ENCODE results near the gene RASSF3. TPM values are rescaled to one million over a fixed set of nuclear protein-coding genes. Genes with fewer than 3 reads are reported as not detected.
A peak's percentile ranks its signal among the peaks of the same experiment; 100 is the strongest.

RASSF3 gene
- polyA plus RNA-seq, 3 donors, result 6.6 to 77.9 (median 14.5) TPM

GRCh38 chr12:64740646-64741045 lies 130.4 kb downstream of the RASSF3 start:
- Histone ChIP-seq H3K9me3 (replicated peaks in 1 of 2; ENCODE audit: control insufficient read depth in 1 of 2, insufficient read depth in 1 of 2, low read length in 2 of 2) (no peaks in the 10 kb centered on the region), H3K4me3 (replicated peaks in 1 of 3; ENCODE audit: low read depth in 2 of 3, low read length in 3 of 3) (peak overlapping the region in 1 of 3 experiments; percentile 48), H3K27me3 (ENCODE audit: control insufficient read depth in 2 of 2, insufficient read depth in 2 of 2, low read length in 2 of 2) (no peaks in the 10 kb centered on the region), H2AFZ (ENCODE audit: insufficient read depth, low read depth, low read length, poor library complexity, severe bottlenecking) (no peak overlapping the region), H3K79me2 (ENCODE audit: insufficient read depth, low read length) (peaks cover 25% of the 10 kb centered on the region), H3K4me1 (ENCODE audit: control insufficient read depth in 1 of 2, insufficient read depth in 2 of 2, low read length in 2 of 2) (peaks cover 53 to 56% of the 10 kb centered on the region in 2 donors), H4K20me1 (ENCODE audit: insufficient read depth, low read length) (no peaks in the 10 kb centered on the region), H3K9ac (ENCODE audit: insufficient read depth, low read length, poor library complexity, severe bottlenecking) (peak overlapping the region; percentile 10), H3K4me2 (replicated peaks; ENCODE audit: extremely low read depth, low read length, poor library complexity, severe bottlenecking) (peak overlapping the region; percentile 63), H3K27ac (ENCODE audit: low read depth in 1 of 2, low read length in 2 of 2) (peak overlapping the region; percentile 67 to 76), H3K36me3 (replicated peaks in 1 of 2; ENCODE audit: control insufficient read depth in 1 of 2, insufficient read depth in 2 of 2, low read length in 2 of 2) (peaks cover 77 to 83% of the 10 kb centered on the region in 2 donors)
- intact Hi-C loops (cut with micrococcal nuclease), result no loop called here
- H3K36me3 Mint-ChIP-seq, result peaks cover 90 to 92% of the 10 kb centered on the region in 2 donors
- H3K9me3 Mint-ChIP-seq, result no peaks in the 10 kb centered on the region
- no peak for TF ChIP-seq CTCF (IDR thresholded peaks at IDR 0.05)
- no CpG with 5 or more reads among the region's 2 CpGs for WGBS (ENCODE audit: insufficient coverage)
- H3K27me3 Mint-ChIP-seq (ENCODE audit: low read depth in 3 of 3), result peaks cover 0 to 2% (median 0%) of the 10 kb centered on the region in 3 donors
- DNase-seq, result no peak
- H3K27ac Mint-ChIP-seq, result peak overlapping the region; percentile 74 to 90 (median 84)
- H3K4me3 Mint-ChIP-seq, result peak overlapping the region in 1 of 2 donors; percentile 79
- H3K4me1 Mint-ChIP-seq, result peaks cover 76% of the 10 kb centered on the region

- peaks cover 61 to 65% of the 10 kb centered on the region in 2 donors for H3K36me3 ChIP-seq (replicated peaks in 1 of 2; ENCODE audit: control insufficient read depth in 1 of 2, insufficient read depth in 2 of 2, low read length in 2 of 2)
- H2AFZ ChIP-seq (ENCODE audit: insufficient read depth, low read depth, low read length, poor library complexity, severe bottlenecking), result no peak overlapping the region
- peak overlapping the region in 1 of 2 donors; percentile 59 for H3K27ac ChIP-seq (ENCODE audit: low read depth in 1 of 2, low read length in 2 of 2)
- no peak for TF ChIP-seq CTCF (IDR thresholded peaks at IDR 0.05)
- no peaks in the 10 kb centered on the region for H3K9me3 ChIP-seq (replicated peaks in 1 of 2; ENCODE audit: control insufficient read depth in 1 of 2, insufficient read depth in 1 of 2, low read length in 2 of 2)
- no peak overlapping the region for H3K9ac ChIP-seq (ENCODE audit: insufficient read depth, low read length, poor library complexity, severe bottlenecking)
- peaks cover 82% of the 10 kb centered on the region for H3K4me1 Mint-ChIP-seq
- no CpG with 5 or more reads among the region's 3 CpGs for WGBS (ENCODE audit: insufficient coverage)
- no peaks in the 10 kb centered on the region for H3K27me3 ChIP-seq (ENCODE audit: control insufficient read depth in 2 of 2, insufficient read depth in 2 of 2, low read length in 2 of 2)
- no peaks in the 10 kb centered on the region for H4K20me1 ChIP-seq (ENCODE audit: insufficient read depth, low read length)
- H3K27ac Mint-ChIP-seq, result peak overlapping the region in 5 of 7 donors; percentile 41 to 90 (median 77)
- DNase-seq, result peak in 1 of 3 donors; percentile 51
- H3K4me1 ChIP-seq (ENCODE audit: control insufficient read depth in 1 of 2, insufficient read depth in 2 of 2, low read length in 2 of 2), result peaks cover 70 to 74% of the 10 kb centered on the region in 2 donors
- H3K4me2 ChIP-seq (replicated peaks; ENCODE audit: extremely low read depth, low read length, poor library complexity, severe bottlenecking), result no peak overlapping the region
- no peak overlapping the region for H3K4me3 ChIP-seq (replicated peaks in 1 of 3; ENCODE audit: low read depth in 2 of 3, low read length in 3 of 3)
- H3K27me3 Mint-ChIP-seq (ENCODE audit: low read depth in 3 of 3), result peaks cover 0 to 2% (median 0%) of the 10 kb centered on the region in 3 donors
- H3K4me3 Mint-ChIP-seq, result no peak overlapping the region
- peaks cover 43% of the 10 kb centered on the region for H3K79me2 ChIP-seq (ENCODE audit: insufficient read depth, low read length)
- peaks cover 82 to 85% of the 10 kb centered on the region in 2 donors for H3K36me3 Mint-ChIP-seq
- no peaks in the 10 kb centered on the region for H3K9me3 Mint-ChIP-seq
- intact Hi-C loops (cut with micrococcal nuclease), result no loop called here
Observed at GRCh38 chr12:64742416-64742815, 132.1 kb downstream of the RASSF3 start.

All from CD14-positive monocyte (primary cell).